Lower leg skin (tissue), 4 donors: ENCODE measurements around the gene CD99. TPM values are rescaled to one million over a fixed set of nuclear protein-coding genes. Genes with fewer than 3 reads are reported as not detected.
"Not testable (repeated sequence)": the region's sequence is repeated elsewhere in the genome, so short reads cannot be mapped to it uniquely, and the experiment has no call there.

Source experiments
- DNase-seq, 2 donors: peaks; one replicate each; pipeline ENCODE4 v3.0.0-alpha.2; 2019; ENCODE audit warnings: low spot score in 2 of 2
- H3K4me3 ChIP-seq: fragments of 200-600 bp; sonication (generic); 2 replicates; pipeline ENCODE4 v1.5.1; 2017; ENCODE audit warnings: mild to moderate bottlenecking, low read depth; ENCODE audit not compliant: poor library complexity, severe bottlenecking
- POLR2A ChIP-seq, 2 donors: fragments of 450-650 bp; IDR thresholded peaks; one replicate each; pipeline ENCODE4 v1.6.1; 2016 to 2017; ENCODE audit warnings: antibody characterized with exemption in 2 of 2, mild to moderate bottlenecking in 1 of 2, moderate library complexity in 1 of 2
- WGBS, 2 donors: methylation state at CpG; one replicate each; pipeline ENCODE4 v1.1.5; 2018; 5-methylcytosine and 5-hydroxymethylcytosine counted together
- intact Hi-C: fragments of 100-400 bp; cut with DNase I; formaldehyde crosslinking; loops from one replicate; pipeline ENCODE4 v1.15.0; 2023; ENCODE audit warnings: low total_unique reads
- total RNA-seq, 4 donors: library from RNA; depleted of rRNA; stranded (reverse); fragments of >200 nt; gene quantifications; one replicate each; pipeline ENCODE4 v1.1.0, GENCODE V29; 2016
- TF ChIP-seq, protein P1 (sequence below), 3 donors: fragments of 450-650 bp; IDR thresholded peaks; one replicate each; pipeline ENCODE4 v1.5.1; 2016; ENCODE audit warnings: antibody characterized with exemption in 3 of 3, mild to moderate bottlenecking in 3 of 3, moderate library complexity in 2 of 3

Gene CD99
- total RNA-seq, 4 donors from 2014 or later = 168 to 384 (median 194) TPM

DNA sequence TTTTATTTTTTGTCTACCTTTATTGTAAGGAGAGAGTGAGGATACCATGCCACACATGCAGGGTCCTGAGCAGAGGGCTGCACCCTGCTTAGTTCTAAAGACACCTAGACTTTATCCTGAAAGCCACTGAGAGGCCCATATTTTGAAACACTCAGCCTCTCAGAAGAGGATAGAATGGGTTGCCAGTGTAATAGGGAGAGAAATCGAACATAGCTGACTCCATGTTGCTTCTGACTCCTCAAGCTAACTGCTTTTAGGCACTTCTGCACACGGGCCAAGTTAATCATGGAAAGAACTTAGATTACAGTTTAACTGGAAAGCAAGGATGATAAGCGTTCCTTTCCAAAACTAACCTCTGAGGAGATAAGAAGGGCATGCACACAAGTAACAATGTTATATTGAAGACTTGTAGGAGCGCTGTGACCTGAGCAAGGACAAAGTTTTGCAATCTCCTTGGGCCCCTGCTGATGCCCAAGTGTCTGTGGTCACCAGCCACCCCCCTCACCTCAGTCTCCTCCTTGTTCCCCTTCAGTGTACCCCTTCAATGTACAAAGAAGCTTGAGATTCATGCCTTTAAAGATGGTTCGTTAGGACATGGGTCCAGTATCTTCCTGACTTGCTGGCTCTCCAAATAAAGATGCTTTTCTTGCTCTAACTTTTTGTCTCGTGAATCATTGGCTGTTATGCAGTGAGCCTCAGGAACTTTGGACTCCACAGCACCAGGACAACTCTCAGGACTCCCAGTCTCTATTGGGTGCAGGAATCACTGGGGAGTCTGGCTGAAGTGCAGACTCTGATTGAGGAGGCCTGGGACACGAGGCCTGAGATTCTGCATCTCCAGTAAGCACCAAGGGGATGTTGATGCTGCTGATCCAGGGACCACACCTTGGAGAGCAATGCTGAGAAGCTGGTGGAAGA lies 25.4 kb upstream of the CD99 start:
- H3K4me3 ChIP-seq = no peak overlapping the region
- TF ChIP-seq POLR2A (IDR thresholded peaks at IDR 0.05) = no peak
- no peak for DNase-seq
- WGBS, 2 donors = 79 to 87% methylated on average over 7 of the region's 7 CpGs
- intact Hi-C loops = no loop called here

DNA sequence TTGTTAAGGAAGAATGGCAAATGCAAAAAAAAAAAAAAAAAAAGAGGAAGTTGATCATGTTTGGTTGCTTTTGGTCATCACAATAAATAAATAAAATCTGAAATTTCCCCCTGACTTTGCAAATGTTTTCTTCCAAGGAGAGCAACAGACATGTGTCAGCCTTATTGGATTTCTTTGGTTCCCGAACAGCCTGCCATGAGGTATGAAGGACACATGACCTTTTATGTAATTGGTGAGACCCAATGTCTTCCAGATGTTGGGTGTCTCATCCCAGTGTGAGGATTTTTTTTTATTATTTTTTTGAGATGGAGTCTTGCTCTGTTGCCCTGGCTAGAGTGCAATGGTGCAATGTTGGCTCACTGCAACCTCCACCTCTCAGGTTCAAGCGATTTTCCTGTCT lies 24.6 kb upstream of the CD99 start:
- no peak for DNase-seq
- intact Hi-C loops = no loop called here
- H3K4me3 ChIP-seq = no peak overlapping the region
- TF ChIP-seq, protein P1, sequence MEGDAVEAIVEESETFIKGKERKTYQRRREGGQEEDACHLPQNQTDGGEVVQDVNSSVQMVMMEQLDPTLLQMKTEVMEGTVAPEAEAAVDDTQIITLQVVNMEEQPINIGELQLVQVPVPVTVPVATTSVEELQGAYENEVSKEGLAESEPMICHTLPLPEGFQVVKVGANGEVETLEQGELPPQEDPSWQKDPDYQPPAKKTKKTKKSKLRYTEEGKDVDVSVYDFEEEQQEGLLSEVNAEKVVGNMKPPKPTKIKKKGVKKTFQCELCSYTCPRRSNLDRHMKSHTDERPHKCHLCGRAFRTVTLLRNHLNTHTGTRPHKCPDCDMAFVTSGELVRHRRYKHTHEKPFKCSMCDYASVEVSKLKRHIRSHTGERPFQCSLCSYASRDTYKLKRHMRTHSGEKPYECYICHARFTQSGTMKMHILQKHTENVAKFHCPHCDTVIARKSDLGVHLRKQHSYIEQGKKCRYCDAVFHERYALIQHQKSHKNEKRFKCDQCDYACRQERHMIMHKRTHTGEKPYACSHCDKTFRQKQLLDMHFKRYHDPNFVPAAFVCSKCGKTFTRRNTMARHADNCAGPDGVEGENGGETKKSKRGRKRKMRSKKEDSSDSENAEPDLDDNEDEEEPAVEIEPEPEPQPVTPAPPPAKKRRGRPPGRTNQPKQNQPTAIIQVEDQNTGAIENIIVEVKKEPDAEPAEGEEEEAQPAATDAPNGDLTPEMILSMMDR (IDR thresholded peaks at IDR 0.05) = no peak
- TF ChIP-seq POLR2A (IDR thresholded peaks at IDR 0.05) = no peak
- WGBS, 2 donors = 78 to 83% methylated on average over 2 of the region's 2 CpGs

DNA sequence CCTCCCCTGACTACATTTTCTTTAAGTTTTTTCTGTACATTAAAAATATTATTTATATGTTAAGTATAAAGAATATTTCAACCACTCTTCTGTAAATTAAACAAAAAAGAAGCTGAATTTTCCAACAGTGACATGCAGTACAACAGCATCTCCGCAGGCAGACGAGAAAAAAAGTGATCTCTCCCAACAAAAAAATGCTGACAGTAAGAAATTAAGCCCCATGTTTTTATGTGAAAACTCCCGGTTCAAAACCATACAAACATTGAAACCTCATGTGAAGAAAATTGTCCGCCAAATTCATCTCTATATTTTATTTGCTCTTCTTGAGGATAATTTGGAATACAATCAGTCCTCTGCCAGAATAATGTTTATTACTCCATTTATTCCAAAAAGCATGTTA lies 20.1 kb upstream of the CD99 start:
- H3K4me3 ChIP-seq = no peak overlapping the region
- no peak for DNase-seq
- intact Hi-C loops = no loop called here
- no peak for TF ChIP-seq POLR2A (IDR thresholded peaks at IDR 0.05)
- TF ChIP-seq, protein P1 (IDR thresholded peaks at IDR 0.05) = no peak
- WGBS, 2 donors = 47 to 49% methylated on average over 4 of the region's 4 CpGs

DNA sequence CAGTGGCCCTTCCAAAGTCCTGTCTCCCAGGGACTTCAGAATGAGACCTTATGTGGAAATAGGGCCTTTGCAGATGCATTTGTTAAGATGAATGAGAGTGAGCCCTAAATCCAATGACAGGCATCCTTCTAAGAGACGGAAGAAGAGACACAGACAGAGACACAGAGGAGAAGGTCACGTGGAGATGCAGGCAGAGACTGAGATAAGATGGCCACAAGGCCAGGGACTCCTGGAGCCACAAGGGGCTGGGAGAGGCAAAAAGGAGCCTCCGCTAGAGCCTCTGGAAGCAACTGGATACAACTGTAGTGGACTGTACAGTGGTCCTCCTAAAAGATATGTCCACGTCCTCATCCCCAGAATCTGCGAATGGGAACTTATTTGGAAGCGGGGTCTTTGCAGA lies 19.0 kb upstream of the CD99 start:
- TF ChIP-seq, protein P1 (IDR thresholded peaks at IDR 0.05) = no peak
- TF ChIP-seq POLR2A (IDR thresholded peaks at IDR 0.05) = no peak
- intact Hi-C loops = no loop called here
- WGBS, 2 donors = 90 to 95% methylated on average over 6 of the region's 6 CpGs
- no peak for DNase-seq
- no peak overlapping the region for H3K4me3 ChIP-seq

DNA sequence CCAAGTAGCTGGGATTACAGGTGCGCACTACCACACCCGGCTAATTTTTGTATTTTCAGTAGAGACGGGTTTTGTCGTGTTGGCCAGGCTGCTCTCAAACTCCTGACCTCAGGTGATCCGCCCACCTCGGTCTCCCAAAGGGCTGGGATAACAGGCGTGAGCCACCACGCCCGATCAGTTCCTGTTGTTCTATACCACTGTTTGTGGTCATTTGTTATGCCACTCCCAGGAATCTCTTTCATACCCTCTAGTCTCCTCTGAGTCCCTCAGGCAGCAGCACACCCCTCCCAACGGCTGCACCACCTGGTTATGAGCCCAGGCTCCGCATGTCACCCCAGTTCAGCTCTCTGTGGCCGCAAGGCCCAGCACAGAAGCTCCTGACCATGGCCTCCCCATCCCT lies 17.5 kb upstream of the CD99 start:
- no peak for DNase-seq
- 90 to 93% methylated on average over 12 of the region's 12 CpGs for WGBS, 2 donors
- intact Hi-C loops = no loop called here
- TF ChIP-seq POLR2A (IDR thresholded peaks at IDR 0.05) = no peak
- TF ChIP-seq, protein P1 (IDR thresholded peaks at IDR 0.05) = no peak
- no peak overlapping the region for H3K4me3 ChIP-seq

DNA sequence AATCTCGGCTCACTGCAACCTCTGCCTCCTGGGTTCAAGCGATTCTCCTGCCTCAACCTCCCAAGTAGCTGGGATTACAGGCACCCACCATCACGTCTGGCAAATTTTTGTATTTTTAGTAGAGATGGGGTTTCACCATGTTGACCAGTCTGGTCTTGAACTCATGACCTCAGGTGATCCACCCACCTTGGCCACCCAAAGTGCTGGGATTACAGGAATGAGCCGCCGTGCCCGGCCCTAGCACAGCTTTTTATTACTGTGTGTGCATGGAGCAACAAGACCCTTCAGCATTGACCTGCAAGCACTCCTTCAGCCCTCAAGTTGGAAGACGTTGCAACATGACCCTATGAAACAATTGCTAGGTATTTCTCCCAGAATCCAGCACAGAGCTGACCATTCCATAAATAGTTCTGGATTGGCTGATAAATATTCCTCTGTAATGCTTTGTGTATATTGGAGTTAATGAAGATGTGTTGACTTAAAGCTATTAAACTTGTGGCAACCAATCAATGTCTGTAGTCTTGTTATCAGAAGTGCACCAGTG lies 15.4 kb upstream of the CD99 start:
- 91 to 95% methylated on average over 7 of the region's 7 CpGs for WGBS, 2 donors
- DNase-seq, intact Hi-C loops: not testable (repeated sequence)

More for the DNA sequence above, 15.4 kb upstream of the CD99 start:
- not testable (repeated sequence) for H3K4me3 ChIP-seq
